Smooth muscle cell (in vitro differentiated cells): Measurements from ENCODE around the gene DRD2. TPM values are rescaled to one million over a fixed set of nuclear protein-coding genes. Genes with fewer than 3 reads are reported as not detected.

Source experiments
- DNase-seq: peaks from one replicate; lab custom pipeline; 2025; ENCODE audit not compliant: unreplicated experiment; lab: John Stamatoyannopoulos, UW
- H2AFZ ChIP-seq: fragments of 200-600 bp; sonication (generic); 2 replicates; pipeline ENCODE4 v1.6.0; 2016; ENCODE audit warnings: antibody characterized with exemption, low read depth, mild to moderate bottlenecking
- H3F3A ChIP-seq: fragments of 200-600 bp; sonication (generic); 2 replicates; pipeline ENCODE4 v1.6.0; 2017; ENCODE audit warnings: antibody characterized with exemption, low read depth
- H3K27ac ChIP-seq: fragments of 200-600 bp; sonication (generic); 2 replicates; pipeline ENCODE4 v1.5.1; 2016; ENCODE audit warnings: low read depth, mild to moderate bottlenecking
- H3K27me3 ChIP-seq: fragments of 200-600 bp; sonication (generic); 2 replicates; pipeline ENCODE4 v1.6.1; 2016; ENCODE audit warnings: low read depth, mild to moderate bottlenecking
- H3K36me3 ChIP-seq: fragments of 200-600 bp; sonication (generic); 2 replicates; pipeline ENCODE4 v1.5.1; 2016; ENCODE audit warnings: low read depth
- H3K4me1 ChIP-seq: fragments of 200-600 bp; sonication (generic); 2 replicates; pipeline ENCODE4 v1.5.1; 2016; ENCODE audit warnings: low read depth
- H3K4me2 ChIP-seq: fragments of 200-600 bp; sonication (generic); 2 replicates; pipeline ENCODE4 v1.6.0; 2016; ENCODE audit warnings: mild to moderate bottlenecking
- H3K4me3 ChIP-seq: fragments of 200-600 bp; sonication (generic); 2 replicates; pipeline ENCODE4 v1.5.1; 2016; ENCODE audit warnings: mild to moderate bottlenecking
- H3K79me2 ChIP-seq: fragments of 200-600 bp; sonication (generic); 2 replicates; pipeline ENCODE4 v1.6.0; 2016; ENCODE audit warnings: low read depth, mild to moderate bottlenecking
- H3K9ac ChIP-seq: fragments of 200-600 bp; sonication (generic); 2 replicates; pipeline ENCODE4 v1.6.0; 2016; ENCODE audit warnings: low read depth
- H3K9me3 ChIP-seq: fragments of 200-600 bp; sonication (generic); replicated peaks from 2 replicates; pipeline ENCODE4 v1.5.1; 2016; ENCODE audit warnings: low read depth
- H4K20me1 ChIP-seq: fragments of 200-600 bp; sonication (generic); 2 replicates; pipeline ENCODE4 v1.6.0; 2016; ENCODE audit warnings: low read depth
- CTCF ChIP-seq: fragments of 200-600 bp; sonication (generic); IDR thresholded peaks from 2 replicates; pipeline ENCODE4 v1.5.1; 2017; ENCODE audit warnings: borderline replicate concordance, mild to moderate bottlenecking, antibody characterized with exemption; ENCODE audit not compliant: insufficient read depth, poor library complexity, severe bottlenecking
- WGBS: methylation state at CpG from one replicate; pipeline ENCODE4 v1.1.7; 2016; ENCODE audit warnings: low lambda C conversion rate; 5-methylcytosine and 5-hydroxymethylcytosine counted together
- polyA plus RNA-seq: library from polyadenylated mRNA; unstranded; fragments of >200 nt; fragmentation: Nextera tagmentation; extraction: Ambion mirVana; gene quantifications from 2 replicates; pipeline ENCODE4 v1.2.1, GENCODE V29; 2016
- total RNA-seq: library from RNA; depleted of rRNA; stranded (reverse); fragments of >200 nt; gene quantifications from 2 replicates; pipeline ENCODE4 v1.2.3, GENCODE V29; 2014

Gene DRD2
- total and polyA plus RNA-seq, 2 experiments from 2014 or later, result 0.57 to 0.72 TPM

- peaks cover 4% of the 10 kb centered on the region for H3F3A ChIP-seq
- 92% methylated on average over 4 of the region's 4 CpGs for WGBS
- H3K9me3 ChIP-seq, result no peaks in the 10 kb centered on the region
- no peak overlapping the region for H3K4me2 ChIP-seq
- H2AFZ ChIP-seq, result no peak overlapping the region
- no peak for DNase-seq
- no peaks in the 10 kb centered on the region for H3K27me3 ChIP-seq
- no peak overlapping the region for H3K9ac ChIP-seq
- H3K79me2 ChIP-seq, result no peaks in the 10 kb centered on the region
- H4K20me1 ChIP-seq, result no peaks in the 10 kb centered on the region
- H3K4me3 ChIP-seq, result no peak overlapping the region
- TF ChIP-seq CTCF, result peak; percentile 16
- H3K36me3 ChIP-seq, result no peaks in the 10 kb centered on the region
- no peak overlapping the region for H3K27ac ChIP-seq
- no peaks in the 10 kb centered on the region for H3K4me1 ChIP-seq
Measured at GRCh38 chr11:113372309-113372708, 102.9 kb downstream of the DRD2 start.

GRCh38 chr11:113370634-113371033, 104.6 kb downstream of the DRD2 start:
- no peak for TF ChIP-seq CTCF
- Histone ChIP-seq H3K27ac (no peak overlapping the region), H3F3A (peaks cover 4% of the 10 kb centered on the region), H3K4me2 (no peak overlapping the region), H3K79me2 (no peaks in the 10 kb centered on the region), H3K9me3 (no peaks in the 10 kb centered on the region), H3K27me3 (no peaks in the 10 kb centered on the region), H4K20me1 (no peaks in the 10 kb centered on the region), H3K4me1 (no peaks in the 10 kb centered on the region), H2AFZ (no peak overlapping the region), H3K9ac (no peak overlapping the region), H3K4me3 (no peak overlapping the region), H3K36me3 (no peaks in the 10 kb centered on the region)
- WGBS, result 90% methylated on average over 5 of the region's 5 CpGs
- no peak for DNase-seq

GRCh38 chr11:113369411-113369810, 105.8 kb downstream of the DRD2 start:
- Histone ChIP-seq H3K4me1 (no peaks in the 10 kb centered on the region), H3K79me2 (no peaks in the 10 kb centered on the region), H3K9ac (no peak overlapping the region), H4K20me1 (no peaks in the 10 kb centered on the region), H3F3A (peaks cover 4% of the 10 kb centered on the region), H3K27ac (no peak overlapping the region), H3K27me3 (no peaks in the 10 kb centered on the region), H2AFZ (no peak overlapping the region), H3K36me3 (no peaks in the 10 kb centered on the region), H3K9me3 (no peaks in the 10 kb centered on the region), H3K4me2 (no peak overlapping the region), H3K4me3 (no peak overlapping the region)
- 87% methylated on average over 3 of the region's 3 CpGs for WGBS
- DNase-seq, result no peak
- no peak for TF ChIP-seq CTCF

GRCh38 chr11:113365895-113366294, 109.3 kb downstream of the DRD2 start:
- Histone ChIP-seq H3K9ac (no peak overlapping the region), H3K27me3 (no peaks in the 10 kb centered on the region), H3K4me2 (no peak overlapping the region), H3F3A (no peaks in the 10 kb centered on the region), H4K20me1 (no peaks in the 10 kb centered on the region), H3K27ac (no peak overlapping the region), H3K4me3 (no peak overlapping the region), H3K4me1 (no peaks in the 10 kb centered on the region), H3K79me2 (no peaks in the 10 kb centered on the region), H3K36me3 (no peaks in the 10 kb centered on the region), H2AFZ (no peak overlapping the region), H3K9me3 (no peaks in the 10 kb centered on the region)
- DNase-seq, result no peak
- 91% methylated on average over 5 of the region's 5 CpGs for WGBS
- TF ChIP-seq CTCF, result no peak
